Panc1 (cell line): ENCODE measurements around the gene IRX4. TPM values are rescaled to one million over a fixed set of nuclear protein-coding genes. Genes with fewer than 3 reads are reported as not detected.

Source experiments
- ATAC-seq: fragments of 200-7000 bp; cut with Tn5 transposase; 2 replicates; pipeline ENCODE4 v1.9.1; 2020; ENCODE audit warnings: mild to moderate bottlenecking, moderate library complexity
- BruUV-seq: library from RNA; stranded (reverse); fragments of 400-500 nt; replicated peaks from 2 replicates; lab custom pipeline; 2021; lab: Mats Ljungman, UMichigan
- CTCF ChIA-PET: fragments of 300-600 bp; sonication (Branson Sonifier 250); formaldehyde crosslinking; loops from one replicate; lab custom pipeline; 2022; ENCODE audit warnings: antibody characterized with exemption; lab: Charles Lee
- POLR2A ChIA-PET: fragments of 300-600 bp; sonication (Branson Sonifier 250); formaldehyde crosslinking; loops from one replicate; lab custom pipeline; 2022; ENCODE audit warnings: antibody characterized with exemption; lab: Charles Lee
- DNase-seq: peaks from one replicate; pipeline ENCODE4 v3.0.0-alpha.2; 2010; ENCODE audit warnings: low read depth, low spot score
- H3K27ac ChIP-seq: 2 replicates; pipeline ENCODE4 v1.5.1; 2011; ENCODE audit warnings: mild to moderate bottlenecking, low read length, inconsistent platforms
- H3K27me3 ChIP-seq: fragments of 200-500 bp; sonication (Bioruptor generic); 2 replicates; pipeline ENCODE4 v1.6.0; 2014; ENCODE audit warnings: low read length, inconsistent platforms; ENCODE audit not compliant: control insufficient read depth, insufficient read depth
- H3K36me3 ChIP-seq: fragments of 200-500 bp; sonication (Bioruptor generic); 2 replicates; pipeline ENCODE4 v1.5.1; 2014; ENCODE audit warnings: inconsistent platforms, mild to moderate bottlenecking, low read length, moderate library complexity; ENCODE audit not compliant: control insufficient read depth, insufficient read depth
- H3K4me1 ChIP-seq: 2 replicates; pipeline ENCODE4 v1.5.1; 2011; ENCODE audit warnings: inconsistent platforms, mild to moderate bottlenecking, low read length, moderate library complexity; ENCODE audit not compliant: control insufficient read depth, insufficient read depth
- H3K4me3 ChIP-seq, 2 experiments: 2 replicates each; pipeline ENCODE4 v1.5.1; 2011 to 2012; ENCODE audit warnings: low read depth in 2 of 2, low read length in 2 of 2, mild to moderate bottlenecking in 2 of 2, inconsistent platforms in 1 of 2, moderate library complexity in 1 of 2
- H3K9me3 ChIP-seq: fragments of 200-500 bp; sonication (Bioruptor generic); 2 replicates; pipeline ENCODE4 v1.5.1; 2014; ENCODE audit warnings: low read depth, mild to moderate bottlenecking, inconsistent platforms, low read length, moderate library complexity; ENCODE audit not compliant: control insufficient read depth, insufficient read depth
- POLR2AphosphoS5 ChIP-seq: IDR thresholded peaks from 2 replicates; pipeline ENCODE4 v1.6.1; 2012; ENCODE audit warnings: mild to moderate bottlenecking, low read depth, low read length, moderate library complexity
- SIN3A ChIP-seq: IDR thresholded peaks from 2 replicates; pipeline ENCODE4 v1.6.1; 2012; ENCODE audit warnings: low read depth, mild to moderate bottlenecking, low read length, moderate library complexity, borderline replicate concordance; ENCODE audit not compliant: insufficient read depth
- TCF7L2 ChIP-seq: IDR thresholded peaks from 2 replicates; pipeline ENCODE4 v1.6.1; 2011; ENCODE audit warnings: mild to moderate bottlenecking, low read depth, low read length, inconsistent platforms
- in situ Hi-C: cut with HindIII; loops from 2 replicates; pipeline ENCODE4 v1.10.0; 2016; ENCODE audit warnings: low sequenced_read_pairs, low pct_unique_long_range_greater_than_20kb
- intact Hi-C: fragments of 100-400 bp; cut with micrococcal nuclease; formaldehyde crosslinking; loops from one replicate; pipeline ENCODE4 v1.10.0; 2022; ENCODE audit not compliant: unreplicated experiment
- total RNA-seq: library from RNA; stranded (reverse); gene quantifications from one replicate; pipeline ENCODE4 v1.2.1, GENCODE V29; 2021; ENCODE audit not compliant: unreplicated experiment
- TF ChIP-seq, protein P1 (sequence below), 2 experiments: IDR thresholded peaks; 2 replicates each; pipeline ENCODE4 v1.6.1; 2011 to 2012; ENCODE audit warnings: low read depth in 2 of 2, control low read depth in 1 of 2, low read length in 1 of 2, mild to moderate bottlenecking in 1 of 2, moderate library complexity in 1 of 2; ENCODE audit not compliant: insufficient read depth in 1 of 2
- TF ChIP-seq, protein P2 (sequence below): fragments of 450-650 bp; IDR thresholded peaks from 2 replicates; pipeline ENCODE4 v1.5.1; 2017; ENCODE audit warnings: mild to moderate bottlenecking

Gene IRX4
- total RNA-seq, 1 experiment from 2014 or later = 0.18 TPM

DNA sequence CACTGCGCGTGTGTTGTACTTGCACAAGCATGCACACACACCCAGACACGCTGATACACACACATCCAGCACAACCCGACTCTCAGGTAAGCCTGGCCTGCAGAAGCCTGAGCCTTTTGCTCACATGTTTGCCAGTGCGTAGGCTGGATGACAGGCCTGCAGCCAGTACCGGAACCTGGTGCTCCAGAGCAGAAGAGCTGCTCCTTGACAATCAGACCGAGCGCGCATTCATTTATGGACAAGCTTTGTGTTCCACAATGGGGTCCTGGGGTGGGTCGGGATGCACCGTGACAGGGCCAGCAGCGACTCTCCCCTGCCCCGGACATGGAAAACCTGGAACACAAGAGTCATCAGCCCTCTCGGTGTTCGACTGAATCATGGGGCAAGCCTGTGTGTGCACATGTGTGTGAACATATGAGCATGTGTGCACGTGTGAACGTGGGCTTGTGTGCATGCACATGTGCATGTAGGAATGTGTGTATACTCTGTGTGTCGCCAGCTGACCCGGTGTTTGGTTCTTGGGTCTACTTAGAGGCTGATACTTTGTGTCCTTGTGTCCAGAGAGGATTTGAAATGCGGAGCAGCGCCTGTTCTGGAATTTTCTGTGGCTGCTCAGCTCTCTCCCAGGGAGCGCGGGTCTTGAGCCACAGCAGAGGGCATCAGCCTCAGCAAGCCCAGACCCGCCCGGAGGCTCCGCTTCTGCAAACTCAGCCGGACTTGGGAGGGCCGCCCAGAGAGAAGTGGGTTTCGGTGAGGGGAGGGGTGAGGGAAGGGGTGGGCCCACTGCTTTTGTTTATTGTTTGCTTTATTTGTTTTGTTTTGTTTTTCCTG is 32.2 kb downstream of the IRX4 start:
- no peak for DNase-seq
- H3K9me3 ChIP-seq = no peaks in the 10 kb centered on the region
- H3K27me3 ChIP-seq = no peaks in the 10 kb centered on the region; the same call in 1 of the 2 replicates
- in situ Hi-C loops = no loop called here
- no peaks in the 10 kb centered on the region for H3K36me3 ChIP-seq
- intact Hi-C loops = no loop called here
- no peaks in the 10 kb centered on the region for H3K4me1 ChIP-seq
- BruUV-seq = no TSS peak
- ChIA-PET CTCF (no interaction called here), POLR2A (no interaction called here)
- no peak overlapping the region for H3K4me3 ChIP-seq
- H3K27ac ChIP-seq = no peak overlapping the region
- TF ChIP-seq SIN3A (no peak), POLR2AphosphoS5 (no peak)
- TF ChIP-seq, protein P1, sequence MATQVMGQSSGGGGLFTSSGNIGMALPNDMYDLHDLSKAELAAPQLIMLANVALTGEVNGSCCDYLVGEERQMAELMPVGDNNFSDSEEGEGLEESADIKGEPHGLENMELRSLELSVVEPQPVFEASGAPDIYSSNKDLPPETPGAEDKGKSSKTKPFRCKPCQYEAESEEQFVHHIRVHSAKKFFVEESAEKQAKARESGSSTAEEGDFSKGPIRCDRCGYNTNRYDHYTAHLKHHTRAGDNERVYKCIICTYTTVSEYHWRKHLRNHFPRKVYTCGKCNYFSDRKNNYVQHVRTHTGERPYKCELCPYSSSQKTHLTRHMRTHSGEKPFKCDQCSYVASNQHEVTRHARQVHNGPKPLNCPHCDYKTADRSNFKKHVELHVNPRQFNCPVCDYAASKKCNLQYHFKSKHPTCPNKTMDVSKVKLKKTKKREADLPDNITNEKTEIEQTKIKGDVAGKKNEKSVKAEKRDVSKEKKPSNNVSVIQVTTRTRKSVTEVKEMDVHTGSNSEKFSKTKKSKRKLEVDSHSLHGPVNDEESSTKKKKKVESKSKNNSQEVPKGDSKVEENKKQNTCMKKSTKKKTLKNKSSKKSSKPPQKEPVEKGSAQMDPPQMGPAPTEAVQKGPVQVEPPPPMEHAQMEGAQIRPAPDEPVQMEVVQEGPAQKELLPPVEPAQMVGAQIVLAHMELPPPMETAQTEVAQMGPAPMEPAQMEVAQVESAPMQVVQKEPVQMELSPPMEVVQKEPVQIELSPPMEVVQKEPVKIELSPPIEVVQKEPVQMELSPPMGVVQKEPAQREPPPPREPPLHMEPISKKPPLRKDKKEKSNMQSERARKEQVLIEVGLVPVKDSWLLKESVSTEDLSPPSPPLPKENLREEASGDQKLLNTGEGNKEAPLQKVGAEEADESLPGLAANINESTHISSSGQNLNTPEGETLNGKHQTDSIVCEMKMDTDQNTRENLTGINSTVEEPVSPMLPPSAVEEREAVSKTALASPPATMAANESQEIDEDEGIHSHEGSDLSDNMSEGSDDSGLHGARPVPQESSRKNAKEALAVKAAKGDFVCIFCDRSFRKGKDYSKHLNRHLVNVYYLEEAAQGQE (IDR thresholded peaks at IDR 0.05; ENCODE audit: insufficient read depth in 1 of 2, low read depth in 2 of 2, low read length in 1 of 2) = no peak
- TF ChIP-seq, protein P2, sequence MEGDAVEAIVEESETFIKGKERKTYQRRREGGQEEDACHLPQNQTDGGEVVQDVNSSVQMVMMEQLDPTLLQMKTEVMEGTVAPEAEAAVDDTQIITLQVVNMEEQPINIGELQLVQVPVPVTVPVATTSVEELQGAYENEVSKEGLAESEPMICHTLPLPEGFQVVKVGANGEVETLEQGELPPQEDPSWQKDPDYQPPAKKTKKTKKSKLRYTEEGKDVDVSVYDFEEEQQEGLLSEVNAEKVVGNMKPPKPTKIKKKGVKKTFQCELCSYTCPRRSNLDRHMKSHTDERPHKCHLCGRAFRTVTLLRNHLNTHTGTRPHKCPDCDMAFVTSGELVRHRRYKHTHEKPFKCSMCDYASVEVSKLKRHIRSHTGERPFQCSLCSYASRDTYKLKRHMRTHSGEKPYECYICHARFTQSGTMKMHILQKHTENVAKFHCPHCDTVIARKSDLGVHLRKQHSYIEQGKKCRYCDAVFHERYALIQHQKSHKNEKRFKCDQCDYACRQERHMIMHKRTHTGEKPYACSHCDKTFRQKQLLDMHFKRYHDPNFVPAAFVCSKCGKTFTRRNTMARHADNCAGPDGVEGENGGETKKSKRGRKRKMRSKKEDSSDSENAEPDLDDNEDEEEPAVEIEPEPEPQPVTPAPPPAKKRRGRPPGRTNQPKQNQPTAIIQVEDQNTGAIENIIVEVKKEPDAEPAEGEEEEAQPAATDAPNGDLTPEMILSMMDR = no peak
- ATAC-seq = no peak

DNA sequence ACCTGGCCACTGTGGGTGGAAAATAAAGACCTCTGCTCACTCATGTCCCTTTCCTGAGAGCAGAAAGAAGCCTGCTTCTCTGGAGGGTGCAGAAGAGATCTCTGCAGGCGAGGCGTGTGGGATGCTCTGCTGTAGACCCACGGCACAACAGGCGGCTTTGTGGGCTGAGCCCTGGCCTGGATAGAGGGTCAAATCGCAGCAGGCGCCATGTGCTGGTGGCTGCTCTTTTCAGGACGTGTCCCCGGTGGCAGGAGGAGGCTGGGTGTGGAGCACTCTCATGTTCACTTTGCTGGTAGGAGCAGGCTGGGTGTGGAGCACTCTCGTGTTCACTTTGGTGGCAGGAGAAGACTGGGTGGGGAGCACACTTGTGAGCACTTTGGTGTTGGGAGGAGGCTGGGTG is 35.1 kb downstream of the IRX4 start:
- ChIA-PET POLR2A (no interaction called here), CTCF (no interaction called here)
- TF ChIP-seq, protein P1 (IDR thresholded peaks at IDR 0.05; ENCODE audit: insufficient read depth in 1 of 2, low read depth in 2 of 2, low read length in 1 of 2) = no peak
- TF ChIP-seq TCF7L2 (no peak), SIN3A (no peak), POLR2AphosphoS5 (no peak)
- TF ChIP-seq, protein P2 = no peak
- no peak for DNase-seq
- Histone ChIP-seq H3K4me3 (no peak overlapping the region), H3K27me3 (no peaks in the 10 kb centered on the region), H3K36me3 (no peaks in the 10 kb centered on the region), H3K9me3 (no peaks in the 10 kb centered on the region), H3K4me1 (no peaks in the 10 kb centered on the region), H3K27ac (no peak overlapping the region)
- ATAC-seq = no peak
- BruUV-seq = no TSS peak
- in situ Hi-C loops (no loop called here), intact Hi-C loops (no loop called here)
